ENCODE data around the gene MYO1H.

MYO1H gene

GRCh38 chr12:109385339-109386058 lies 37.8 kb downstream of the MYO1H start:
- DNase-seq (ENCODE audit: low read depth in 2 of 2) = peak; percentile 65 to 77
- no peak overlapping the region for H3K4me3 ChIP-seq (replicated peaks in 1 of 2; ENCODE audit: low read depth in 2 of 2, low read length in 2 of 2)
- TF ChIP-seq CTCF (IDR thresholded peaks at IDR 0.05; ENCODE audit: low read depth, low read length) = peak; percentile 48

- no peak for TF ChIP-seq CTCF (IDR thresholded peaks at IDR 0.05; ENCODE audit: low read depth, low read length)
- no peak overlapping the region for H3K4me3 ChIP-seq (replicated peaks in 1 of 2; ENCODE audit: low read depth in 2 of 2, low read length in 2 of 2)
- no peak for DNase-seq (ENCODE audit: low read depth in 2 of 2)
Observed at GRCh38 chr12:109386059-109386433, 38.3 kb downstream of the MYO1H start.

- no peak overlapping the region for H3K4me3 ChIP-seq (replicated peaks in 1 of 2; ENCODE audit: low read depth in 2 of 2, low read length in 2 of 2)
- peak; percentile 42 to 56 for DNase-seq (ENCODE audit: low read depth in 2 of 2)
- TF ChIP-seq CTCF (IDR thresholded peaks at IDR 0.05; ENCODE audit: low read depth, low read length) = peak; percentile 49
Observed at GRCh38 chr12:109387425-109388166, 39.9 kb downstream of the MYO1H start.

GRCh38 chr12:109388167-109388563 lies 40.5 kb downstream of the MYO1H start:
- no peak for TF ChIP-seq CTCF (IDR thresholded peaks at IDR 0.05; ENCODE audit: low read depth, low read length)
- no peak overlapping the region for H3K4me3 ChIP-seq (replicated peaks in 1 of 2; ENCODE audit: low read depth in 2 of 2, low read length in 2 of 2)
- no peak for DNase-seq (ENCODE audit: low read depth in 2 of 2)

- no peak overlapping the region for H3K4me3 ChIP-seq (replicated peaks in 1 of 2; ENCODE audit: low read depth in 2 of 2, low read length in 2 of 2)
- no peak for DNase-seq (ENCODE audit: low read depth in 2 of 2)
- no peak for TF ChIP-seq CTCF (IDR thresholded peaks at IDR 0.05; ENCODE audit: low read depth, low read length)
Observed at GRCh38 chr12:109389146-109389545, 41.4 kb downstream of the MYO1H start.

- H3K4me3 ChIP-seq (replicated peaks in 1 of 2; ENCODE audit: low read depth in 2 of 2, low read length in 2 of 2) = no peak overlapping the region
- TF ChIP-seq CTCF (IDR thresholded peaks at IDR 0.05; ENCODE audit: low read depth, low read length) = peak; percentile 94
- peak; percentile 71 to 73 for DNase-seq (ENCODE audit: low read depth in 2 of 2)
Observed at GRCh38 chr12:109393437-109394345, 46.0 kb downstream of the MYO1H start.

All from cardiac fibroblast (primary cell).